Measurements from ENCODE around the gene LXN. TPM values are rescaled to one million over a fixed set of nuclear protein-coding genes. Genes with fewer than 3 reads are reported as not detected.

LXN gene, protein sequence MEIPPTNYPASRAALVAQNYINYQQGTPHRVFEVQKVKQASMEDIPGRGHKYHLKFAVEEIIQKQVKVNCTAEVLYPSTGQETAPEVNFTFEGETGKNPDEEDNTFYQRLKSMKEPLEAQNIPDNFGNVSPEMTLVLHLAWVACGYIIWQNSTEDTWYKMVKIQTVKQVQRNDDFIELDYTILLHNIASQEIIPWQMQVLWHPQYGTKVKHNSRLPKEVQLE
- 1 to 10 TPM in 3 of 4 donors, under 1 TPM in 1; 0.42 to 5.5 (median 2.2) TPM for total RNA-seq

DNA sequence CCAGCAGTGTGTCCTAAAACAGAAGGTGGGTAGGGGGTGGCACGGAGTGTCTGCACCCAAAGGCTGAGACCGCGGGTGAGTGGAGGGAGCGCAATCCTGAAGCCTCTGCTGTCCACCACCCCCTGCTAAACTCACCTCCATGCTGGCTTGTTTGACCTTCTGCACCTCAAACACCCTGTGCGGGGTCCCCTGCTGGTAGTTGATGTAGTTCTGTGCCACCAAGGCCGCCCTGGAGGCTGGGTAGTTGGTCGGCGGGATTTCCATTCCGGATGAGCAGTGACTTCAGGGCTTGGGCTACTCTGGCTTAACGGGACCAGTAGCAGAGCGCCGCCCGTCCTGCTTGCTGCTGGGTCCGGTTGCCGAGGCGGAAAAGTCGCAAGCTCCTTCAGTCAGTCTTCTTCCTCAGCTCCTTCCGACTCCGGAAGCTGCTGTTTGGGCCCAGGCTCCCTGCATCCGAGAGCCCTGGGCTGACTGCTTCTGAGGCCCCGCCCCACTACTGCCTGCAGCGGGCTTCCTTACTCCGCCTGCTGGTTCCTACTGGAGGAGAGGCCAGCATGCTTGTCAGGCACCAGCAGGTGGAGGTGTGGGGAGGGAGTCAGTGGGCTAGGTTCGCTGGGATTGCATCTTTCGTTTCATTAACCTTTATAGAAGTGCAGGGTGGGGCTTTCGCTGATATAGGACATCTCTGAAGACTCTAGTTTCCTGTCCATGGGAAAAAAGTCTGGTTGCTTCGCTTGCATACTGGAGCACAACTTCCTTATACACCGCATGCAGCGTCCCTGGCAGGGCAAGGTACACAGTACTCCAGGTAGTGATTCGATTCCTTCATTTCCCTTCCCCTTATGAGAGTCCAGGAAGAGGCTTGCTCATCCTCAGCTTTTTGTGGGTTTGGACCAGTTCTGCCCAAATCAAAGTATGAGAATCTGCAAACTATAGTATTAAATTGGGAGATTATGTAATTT lies at the start of gene LXN:
LXN (minus strand) TSS at position 434 of the 962 bp plus-strand sequence; CDS start at position 264, 170 bp downstream.
- DNase-seq: peak; percentile 44 to 49
- peak within 1 kb of the TSS; percentile 45 to 70 (median 66) for H3K27ac ChIP-seq
- in situ Hi-C loops (cut with MboI; ENCODE audit: low sequenced_read_pairs in 4 of 4): loop anchor here in 1 of 4 donors (25.0 kb wide), 1 partner anchor 115 kb away; no protein-coding TSS in a partner anchor
- intact Hi-C loops (cut with DNase I; ENCODE audit: low total_unique reads): no loop called here
- ATAC-seq: peak; percentile 55 to 73
- H3K27me3 ChIP-seq: no peaks in the 10 kb centered on the region
- TF ChIP-seq, protein P1, sequence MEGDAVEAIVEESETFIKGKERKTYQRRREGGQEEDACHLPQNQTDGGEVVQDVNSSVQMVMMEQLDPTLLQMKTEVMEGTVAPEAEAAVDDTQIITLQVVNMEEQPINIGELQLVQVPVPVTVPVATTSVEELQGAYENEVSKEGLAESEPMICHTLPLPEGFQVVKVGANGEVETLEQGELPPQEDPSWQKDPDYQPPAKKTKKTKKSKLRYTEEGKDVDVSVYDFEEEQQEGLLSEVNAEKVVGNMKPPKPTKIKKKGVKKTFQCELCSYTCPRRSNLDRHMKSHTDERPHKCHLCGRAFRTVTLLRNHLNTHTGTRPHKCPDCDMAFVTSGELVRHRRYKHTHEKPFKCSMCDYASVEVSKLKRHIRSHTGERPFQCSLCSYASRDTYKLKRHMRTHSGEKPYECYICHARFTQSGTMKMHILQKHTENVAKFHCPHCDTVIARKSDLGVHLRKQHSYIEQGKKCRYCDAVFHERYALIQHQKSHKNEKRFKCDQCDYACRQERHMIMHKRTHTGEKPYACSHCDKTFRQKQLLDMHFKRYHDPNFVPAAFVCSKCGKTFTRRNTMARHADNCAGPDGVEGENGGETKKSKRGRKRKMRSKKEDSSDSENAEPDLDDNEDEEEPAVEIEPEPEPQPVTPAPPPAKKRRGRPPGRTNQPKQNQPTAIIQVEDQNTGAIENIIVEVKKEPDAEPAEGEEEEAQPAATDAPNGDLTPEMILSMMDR (IDR thresholded peaks at IDR 0.05 in 4 of 5, conservative IDR thresholded peaks at IDR 0.05 in 1 of 5): peak in 3 of 5 experiments; percentile 16 to 52 (median 29)
- TF ChIP-seq POLR2A (IDR thresholded peaks at IDR 0.05): peak in 1 of 2 donors; percentile 22
- H3K36me3 ChIP-seq: peaks cover 0 to 28% of the 10 kb centered on the region in 2 donors
- H3K9me3 ChIP-seq: no peaks in the 10 kb centered on the region
- H3K4me3 ChIP-seq: peak within 1 kb of the TSS; percentile 44 to 53 (median 48)
- H3K4me1 ChIP-seq: no peaks in the 10 kb centered on the region

DNA sequence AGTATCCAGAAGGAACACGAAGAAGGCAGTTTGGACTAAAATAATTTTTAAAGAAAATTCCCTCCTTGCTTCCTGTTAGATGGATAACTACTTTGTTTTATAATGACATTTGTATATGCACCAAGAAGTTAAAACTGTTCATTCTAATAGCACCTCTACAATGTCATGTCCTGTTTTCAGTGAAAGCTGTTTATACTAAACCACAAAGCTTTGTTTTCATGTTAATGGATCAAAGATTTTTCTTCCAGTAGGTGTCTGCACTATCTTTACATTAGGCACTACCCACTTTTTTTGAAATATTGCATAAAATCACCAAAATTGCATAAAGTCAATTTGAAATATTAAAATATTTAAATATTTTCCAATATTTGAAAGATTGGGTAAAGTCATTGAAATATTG lies 49.7 kb upstream of the LXN start:
- TF ChIP-seq, protein P1 (IDR thresholded peaks at IDR 0.05 in 4 of 5, conservative IDR thresholded peaks at IDR 0.05 in 1 of 5): no peak
- TF ChIP-seq POLR2A (IDR thresholded peaks at IDR 0.05): no peak
- Histone ChIP-seq H3K27ac (no peak overlapping the region), H3K9me3 (no peaks in the 10 kb centered on the region), H3K36me3 (no peaks in the 10 kb centered on the region), H3K4me1 (peaks cover 4 to 22% of the 10 kb centered on the region in 2 donors), H3K4me3 (no peak overlapping the region), H3K27me3 (no peaks in the 10 kb centered on the region)
- ATAC-seq: no peak
- no peak for DNase-seq
- intact Hi-C loops (cut with DNase I; ENCODE audit: low total_unique reads) (no loop called here), in situ Hi-C loops (cut with MboI; ENCODE audit: low sequenced_read_pairs in 4 of 4) (no loop called here)

DNA sequence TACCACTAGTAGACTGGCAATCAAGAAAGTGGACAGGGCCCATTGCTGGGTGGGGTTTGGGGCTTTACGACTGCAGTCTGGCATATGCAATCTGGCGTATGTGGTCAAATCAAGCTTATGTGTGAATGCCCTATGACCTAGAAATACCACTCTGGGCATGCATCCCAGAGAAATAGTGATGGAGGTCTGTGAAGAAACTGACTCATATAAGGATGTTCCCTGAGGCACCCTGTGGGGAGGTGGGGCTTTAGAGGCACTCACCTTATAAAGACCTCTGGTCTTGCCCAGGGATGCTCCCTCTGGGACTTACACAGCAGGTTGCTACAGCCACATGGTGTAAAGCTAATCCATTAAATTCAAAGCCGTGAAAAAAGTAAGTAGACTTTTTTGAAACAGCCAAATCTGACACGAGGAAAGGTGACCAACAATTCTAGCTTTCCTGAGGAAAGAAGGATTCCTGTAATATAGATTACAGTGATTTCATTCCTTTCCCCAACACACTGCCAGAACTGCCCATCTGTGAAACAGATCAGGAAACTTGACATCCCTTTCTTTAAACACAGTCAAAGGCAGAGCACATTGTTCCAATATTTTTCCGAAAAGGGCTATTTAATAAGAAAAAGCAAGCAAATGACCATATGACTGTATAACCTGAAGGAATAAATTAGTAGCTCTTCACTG lies 46.2 kb upstream of the LXN start:
- in situ Hi-C loops (cut with MboI; ENCODE audit: low sequenced_read_pairs in 4 of 4) (no loop called here), intact Hi-C loops (cut with DNase I; ENCODE audit: low total_unique reads) (no loop called here)
- Histone ChIP-seq H3K27me3 (no peaks in the 10 kb centered on the region), H3K9me3 (no peaks in the 10 kb centered on the region), H3K4me3 (no peak overlapping the region), H3K27ac (no peak overlapping the region), H3K4me1 (peaks cover 0 to 15% of the 10 kb centered on the region in 2 donors), H3K36me3 (no peaks in the 10 kb centered on the region)
- no peak for ATAC-seq
- TF ChIP-seq, protein P1 (IDR thresholded peaks at IDR 0.05 in 4 of 5, conservative IDR thresholded peaks at IDR 0.05 in 1 of 5): no peak
- DNase-seq: no peak

DNA sequence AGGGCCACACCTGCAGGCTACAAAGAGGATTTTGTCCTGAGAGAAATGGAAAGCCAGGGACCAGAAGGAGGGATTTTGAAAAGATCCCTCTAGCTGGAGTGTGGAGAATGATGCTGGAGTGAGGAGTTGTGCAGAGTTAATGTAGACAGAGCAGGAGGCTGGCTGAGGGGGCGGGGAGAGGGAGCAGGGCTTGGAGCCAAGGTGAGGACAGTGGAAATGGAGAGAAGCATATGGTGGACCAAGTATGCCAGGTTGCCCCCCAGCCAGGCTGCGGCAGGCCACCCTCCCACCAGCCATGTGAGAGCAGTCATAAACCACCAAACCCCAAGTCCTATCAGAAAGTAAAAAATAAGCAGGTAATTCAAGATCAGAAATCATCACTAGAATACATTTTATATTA lies 45.1 kb upstream of the LXN start:
- Histone ChIP-seq H3K36me3 (peaks cover 0 to 9% of the 10 kb centered on the region in 2 donors), H3K4me3 (no peak overlapping the region), H3K27me3 (no peaks in the 10 kb centered on the region), H3K27ac (no peak overlapping the region), H3K9me3 (no peaks in the 10 kb centered on the region), H3K4me1 (peaks cover 0 to 10% of the 10 kb centered on the region in 2 donors)
- intact Hi-C loops (cut with DNase I; ENCODE audit: low total_unique reads) (no loop called here), in situ Hi-C loops (cut with MboI; ENCODE audit: low sequenced_read_pairs in 4 of 4) (no loop called here)
- no peak for ATAC-seq
- no peak for DNase-seq
- TF ChIP-seq, protein P1 (IDR thresholded peaks at IDR 0.05 in 4 of 5, conservative IDR thresholded peaks at IDR 0.05 in 1 of 5): no peak
- no peak for TF ChIP-seq POLR2A (IDR thresholded peaks at IDR 0.05)

All from gastrocnemius medialis (tissue), 4 donors.